HG03066 (cell line): Measurements from ENCODE around the gene C10orf67.
"Not testable (repeated sequence)": the region's sequence is repeated elsewhere in the genome, so short reads cannot be mapped to it uniquely, and the experiment has no call there.

Source experiments
- ATAC-seq: cut with Tn5 transposase; IDR thresholded peaks from one replicate; pipeline ENCODE4 v1.9.1; 2021; ENCODE audit warnings: low read depth; ENCODE audit not compliant: unreplicated experiment

The C10orf67 gene

DNA sequence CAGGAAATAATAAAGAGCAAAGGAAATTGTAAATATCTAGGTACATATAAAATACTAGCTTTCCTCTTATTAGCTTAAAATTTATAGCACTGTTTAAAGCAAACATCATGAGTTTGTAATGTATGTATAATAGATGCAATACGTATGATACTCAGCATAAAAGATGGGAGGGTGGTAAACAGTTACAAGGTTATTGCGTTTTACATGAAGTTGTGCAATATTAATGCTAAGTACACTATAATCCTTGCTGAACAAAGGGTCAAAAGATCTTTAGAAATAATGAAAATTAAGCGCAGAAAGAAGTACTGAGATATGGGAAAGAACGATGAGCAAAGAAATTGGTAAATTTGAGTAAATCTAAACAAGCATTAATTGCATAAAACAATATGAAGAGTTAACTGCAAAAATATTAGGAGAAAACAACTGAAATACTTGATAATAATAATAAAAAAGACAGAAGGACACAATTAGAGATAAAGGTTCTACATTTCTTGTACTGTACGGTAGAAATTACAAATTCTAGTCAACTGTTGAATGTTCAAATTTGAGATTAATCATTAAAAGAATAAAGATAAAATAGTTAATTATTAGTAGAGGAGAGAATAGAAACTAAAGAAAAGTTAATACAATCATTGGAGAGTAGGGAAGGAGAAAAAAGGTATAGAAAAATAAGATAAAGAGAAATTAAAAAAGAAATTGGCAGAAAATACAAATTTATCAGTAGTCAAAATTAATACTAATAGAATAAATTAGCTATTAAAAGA, 17.9 kb downstream of the C10orf67 start:
- ATAC-seq = no peak

DNA sequence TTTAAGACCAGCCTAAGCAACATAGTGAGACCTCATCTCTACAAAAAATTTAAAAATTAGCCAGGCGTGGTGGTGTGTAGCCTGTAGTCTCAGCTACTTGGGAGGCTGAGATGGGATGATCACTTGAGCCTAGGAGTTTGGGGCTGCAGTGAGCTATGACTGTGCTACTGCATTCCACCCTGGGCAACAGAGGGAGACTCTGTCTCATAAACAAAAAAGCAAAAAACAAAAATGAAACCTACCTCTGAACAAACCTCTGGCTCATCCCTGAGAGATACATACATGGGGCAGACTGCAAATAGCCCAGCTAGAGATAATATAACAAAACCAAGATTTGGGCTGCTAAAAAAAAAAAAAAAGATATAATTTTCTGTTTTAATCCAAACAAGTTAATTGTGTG, 19.5 kb downstream of the C10orf67 start:
- ATAC-seq = peak; percentile 60

DNA sequence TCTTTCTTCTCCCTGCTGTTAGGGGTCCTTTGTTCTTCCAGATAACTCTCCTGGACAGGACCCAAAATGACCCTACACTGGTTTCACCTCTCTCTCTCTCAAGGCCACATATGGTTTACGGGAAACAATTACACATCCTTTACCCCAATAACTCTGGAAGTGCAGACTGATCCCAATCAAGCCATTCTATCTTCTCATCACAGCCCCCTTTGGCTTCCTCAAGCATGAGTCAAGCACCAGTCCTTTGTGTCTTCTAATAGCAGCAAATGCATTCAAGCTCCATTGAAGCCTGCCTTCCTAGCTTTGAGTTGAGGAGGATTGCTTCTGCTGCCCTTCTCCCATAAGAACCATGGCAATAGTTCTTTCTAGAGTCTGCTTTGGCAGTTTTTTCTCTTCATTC, 20.2 kb downstream of the C10orf67 start:
- no peak for ATAC-seq

DNA sequence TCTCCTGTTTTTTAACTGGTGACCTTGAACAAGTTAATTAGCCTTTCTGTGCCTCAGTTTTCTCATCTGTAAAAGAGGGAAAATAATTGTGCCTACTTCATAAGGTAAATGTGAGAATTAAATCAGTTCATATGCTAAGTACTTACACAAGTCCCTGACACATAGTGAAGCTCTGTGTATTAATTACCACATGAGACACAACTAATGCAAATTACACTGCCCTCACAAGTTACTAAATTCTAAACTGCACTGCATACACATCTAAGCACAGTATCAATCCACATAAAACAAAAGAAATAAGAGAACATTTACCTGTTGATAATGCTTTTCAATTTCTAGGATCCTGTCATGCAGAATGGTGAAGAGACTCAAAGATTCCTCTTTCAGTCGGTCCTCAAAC, 22.5 kb downstream of the C10orf67 start:
- ATAC-seq = no peak

DNA sequence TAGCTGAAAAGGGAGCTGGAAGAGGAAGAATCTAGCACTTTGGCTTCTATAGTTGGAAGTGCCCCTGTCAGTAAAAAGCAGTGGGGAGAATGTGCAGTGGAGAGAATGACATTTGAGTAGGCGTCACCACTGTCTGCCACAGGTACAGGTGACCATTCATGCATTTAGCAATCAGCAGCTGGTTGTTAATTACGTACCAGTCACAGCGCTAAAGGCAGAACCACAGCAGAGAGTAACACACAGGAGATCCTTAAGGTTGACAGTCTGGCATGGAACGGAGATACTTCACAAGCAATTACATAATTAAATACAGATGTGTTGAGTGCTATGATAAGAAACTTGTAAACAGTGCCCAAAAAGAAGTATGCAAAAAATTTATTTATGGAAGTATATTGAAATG, 24.8 kb downstream of the C10orf67 start:
- no peak for ATAC-seq

DNA sequence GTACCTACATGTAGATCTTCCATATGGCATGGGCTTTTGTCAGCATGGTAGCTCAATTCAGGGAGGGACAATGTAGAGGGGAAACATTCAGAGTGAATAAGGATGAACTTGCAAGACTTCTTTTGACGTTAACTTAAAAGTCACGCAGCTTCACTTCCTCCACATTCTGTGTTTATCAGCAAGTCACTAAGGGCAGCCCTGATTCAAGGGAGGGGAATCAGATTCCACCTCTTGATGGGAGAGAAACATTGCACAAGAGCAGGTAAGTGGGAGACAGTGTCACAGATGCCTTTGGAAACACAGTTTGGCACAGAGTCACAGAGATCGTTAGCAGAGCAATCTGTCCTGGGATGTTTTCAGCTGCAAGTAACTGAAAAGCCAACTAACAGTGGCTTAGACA, 26.2 kb downstream of the C10orf67 start:
- ATAC-seq = no peak

DNA sequence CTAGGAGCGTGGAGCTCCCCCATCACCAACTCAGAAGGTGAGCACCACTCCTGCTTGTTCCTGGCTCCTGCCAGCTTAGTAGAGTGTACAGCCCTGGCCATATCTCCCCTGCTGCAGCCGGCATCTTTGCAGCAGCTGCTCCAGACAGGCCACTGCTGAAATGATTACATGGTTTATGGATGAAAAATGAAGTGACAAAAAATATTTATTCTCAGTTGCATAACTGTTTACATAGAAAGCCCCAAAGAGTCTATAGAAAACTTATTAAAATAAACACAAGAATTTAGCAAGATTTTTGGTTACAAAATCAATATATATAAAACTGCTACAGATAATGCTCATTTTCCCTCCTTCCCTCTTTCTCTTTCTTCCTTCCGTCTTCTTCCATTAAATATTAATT, 27.2 kb downstream of the C10orf67 start:
- no peak for ATAC-seq

DNA sequence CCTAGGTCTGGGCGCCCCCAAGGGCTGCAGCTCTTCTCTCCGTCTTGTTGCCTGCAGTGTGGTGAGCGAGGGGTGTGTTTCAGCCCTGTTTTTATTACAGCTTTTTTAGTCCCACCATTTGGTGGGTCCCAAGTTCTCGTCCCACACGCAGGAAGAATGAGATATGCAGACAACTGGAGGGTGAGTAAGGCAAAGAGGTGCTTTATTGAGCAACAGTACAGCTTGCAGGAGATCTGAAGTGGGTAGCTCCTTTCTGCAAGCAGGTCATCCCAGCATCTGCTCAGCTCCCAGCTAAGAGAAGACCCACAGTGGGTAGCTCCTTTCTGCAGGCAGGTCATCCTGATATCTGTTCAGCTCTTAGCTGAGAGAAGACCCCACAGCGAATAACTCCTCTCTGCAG, 28.2 kb downstream of the C10orf67 start:
- ATAC-seq = no peak

DNA sequence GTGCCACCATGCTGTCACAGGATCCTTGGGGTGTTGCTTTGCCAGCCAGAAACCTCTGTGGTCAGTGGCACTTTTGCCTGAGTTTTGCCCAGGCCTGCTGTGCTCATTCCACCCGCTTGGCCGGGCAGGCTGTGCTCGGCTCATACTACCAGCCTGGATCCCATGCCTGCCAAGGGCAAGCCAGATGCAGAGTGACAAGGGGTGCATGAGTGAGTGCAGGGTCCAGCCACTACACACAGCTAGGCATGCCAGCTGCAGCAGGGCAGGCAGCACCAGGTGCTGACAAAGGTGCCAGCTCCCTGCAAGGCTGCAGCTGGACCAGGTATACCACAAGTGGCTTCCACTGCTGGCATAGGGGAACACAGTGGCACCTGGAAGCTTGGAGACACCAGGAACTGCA, 28.6 kb downstream of the C10orf67 start:
- ATAC-seq = no peak

DNA sequence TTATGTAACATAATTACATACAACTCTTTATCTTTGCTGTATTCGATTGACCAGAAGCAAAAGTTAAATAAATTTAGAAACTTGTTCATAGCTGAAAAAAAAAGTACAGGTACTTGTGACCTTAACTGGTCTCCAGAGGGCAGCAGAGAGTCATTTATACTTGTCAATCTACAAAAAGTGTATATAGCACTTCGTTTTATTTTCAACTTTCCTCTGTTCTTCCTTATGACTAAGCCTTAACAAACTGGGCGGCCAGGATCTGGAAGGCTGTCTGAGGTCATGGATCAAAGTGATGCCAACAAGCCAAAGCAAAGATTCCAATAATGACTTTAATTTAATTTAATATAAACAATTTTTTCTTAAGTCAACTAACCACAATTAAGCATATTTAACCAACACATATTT, 29.8 kb downstream of the C10orf67 start:
- ATAC-seq = no peak

DNA sequence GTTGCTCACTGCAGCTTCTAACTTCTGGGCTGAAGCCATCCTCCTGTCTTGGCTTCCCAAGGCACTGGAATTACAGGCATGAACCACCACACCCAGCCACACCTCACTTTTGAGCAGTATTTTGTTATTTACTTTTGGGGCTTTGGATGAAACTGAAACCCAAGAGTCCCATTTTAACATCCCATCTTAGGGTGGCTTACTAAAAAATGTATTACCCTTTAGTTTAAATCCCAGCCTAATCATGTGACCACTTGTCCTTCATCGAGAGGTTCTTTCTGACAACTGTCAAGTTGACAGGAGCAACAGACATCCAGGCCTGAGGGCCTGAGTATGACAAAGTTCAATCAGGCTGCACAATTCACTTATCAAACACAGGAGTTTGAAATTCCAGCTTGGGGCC, 33.6 kb downstream of the C10orf67 start:
- no peak for ATAC-seq

DNA sequence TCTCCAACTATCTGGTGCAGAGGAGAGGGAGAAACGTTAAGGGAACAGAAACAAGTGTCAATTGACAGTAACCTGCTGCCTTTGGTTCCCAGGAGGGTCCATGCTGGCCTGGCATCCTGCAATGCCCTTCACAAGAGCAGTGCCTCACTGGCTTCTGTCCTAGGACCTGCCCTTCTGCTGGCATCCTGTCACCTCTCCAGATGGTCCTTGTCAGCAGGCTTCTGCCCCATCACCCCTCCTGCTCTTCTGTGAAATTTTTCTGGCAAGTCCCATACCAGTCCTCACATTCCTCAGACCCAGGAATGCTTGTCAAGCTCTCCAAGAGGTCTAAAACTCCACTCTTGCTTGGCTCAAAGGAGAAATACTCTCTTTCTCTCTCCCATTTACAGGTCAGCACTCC, 34.2 kb downstream of the C10orf67 start:
- no peak for ATAC-seq

DNA sequence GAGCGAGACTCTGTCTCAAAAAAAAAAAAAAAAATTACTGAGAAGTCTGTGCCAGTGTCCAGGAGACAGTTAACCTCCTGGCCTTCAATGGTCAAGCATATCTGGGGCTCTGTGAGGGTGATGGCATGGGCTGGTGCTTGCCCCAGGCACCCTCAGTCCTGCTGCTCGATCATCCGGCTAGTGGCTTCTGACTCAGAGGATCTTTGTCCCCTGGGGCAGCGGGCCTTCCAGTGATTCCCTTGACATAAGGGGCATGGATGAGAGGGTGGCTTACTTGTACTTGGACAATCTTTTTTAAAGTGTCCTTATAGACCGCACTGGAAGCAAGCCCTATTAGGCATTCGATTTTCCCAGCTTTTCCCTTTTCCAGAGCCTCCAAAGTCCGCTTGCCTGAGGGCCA, 44.6 kb downstream of the C10orf67 start:
- not testable (repeated sequence) for ATAC-seq

DNA sequence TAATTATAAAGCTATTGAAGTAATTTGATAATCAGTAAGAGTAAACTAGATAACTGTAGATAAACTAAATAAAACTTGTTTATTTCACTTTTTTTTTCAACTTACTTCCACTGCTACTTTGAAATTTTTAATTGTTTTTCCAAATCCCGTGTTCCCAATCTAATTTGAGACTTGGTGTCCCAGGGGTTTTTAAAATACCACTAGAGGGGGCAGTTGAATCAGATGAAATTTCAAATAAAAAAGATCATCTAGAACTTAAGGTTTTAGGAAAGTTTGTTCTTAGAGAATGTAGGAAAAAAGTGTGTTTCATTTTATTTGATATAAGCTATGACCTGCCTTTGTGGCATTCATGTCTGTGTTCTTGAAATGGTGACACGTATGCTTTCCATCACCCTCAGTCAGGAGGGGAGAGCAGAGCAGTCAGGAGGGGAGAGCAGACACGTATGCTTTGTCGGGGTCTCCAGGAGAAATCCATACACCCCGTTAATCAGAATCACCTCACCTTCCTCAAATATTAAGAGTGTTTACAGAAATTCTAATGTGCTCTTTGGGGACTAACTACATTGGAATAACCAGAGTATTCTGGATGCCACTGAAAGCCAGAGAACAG, 49.9 kb downstream of the C10orf67 start:
- no peak for ATAC-seq

DNA sequence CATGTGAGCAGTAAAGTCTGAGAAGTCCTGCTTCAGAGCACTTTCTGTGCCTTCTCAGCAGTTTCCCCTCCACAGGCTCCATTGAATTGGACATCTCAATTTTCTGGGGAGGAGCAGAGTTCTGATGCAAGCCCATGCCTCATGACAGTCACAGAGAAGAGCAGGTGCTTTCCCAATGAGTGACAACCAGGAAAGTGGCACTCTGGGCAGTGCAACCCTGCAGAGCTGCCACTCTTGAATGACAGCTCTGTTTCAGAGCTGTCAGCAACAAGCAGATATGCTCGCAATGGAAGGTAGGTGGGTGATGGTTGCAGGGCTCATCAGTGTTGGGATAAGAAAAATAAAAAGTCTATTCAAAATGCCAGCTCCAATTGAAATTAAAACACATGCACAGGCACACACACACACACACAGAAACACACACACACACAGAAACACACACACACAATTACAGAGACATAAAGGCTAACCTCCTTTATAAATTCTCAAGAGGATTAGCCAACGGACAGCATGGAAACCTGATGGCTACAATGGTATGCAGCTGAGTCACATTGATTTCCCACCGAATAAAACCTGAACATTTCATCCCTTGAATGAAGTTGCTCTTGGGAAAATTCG, 50.5 kb downstream of the C10orf67 start:
- no peak for ATAC-seq

DNA sequence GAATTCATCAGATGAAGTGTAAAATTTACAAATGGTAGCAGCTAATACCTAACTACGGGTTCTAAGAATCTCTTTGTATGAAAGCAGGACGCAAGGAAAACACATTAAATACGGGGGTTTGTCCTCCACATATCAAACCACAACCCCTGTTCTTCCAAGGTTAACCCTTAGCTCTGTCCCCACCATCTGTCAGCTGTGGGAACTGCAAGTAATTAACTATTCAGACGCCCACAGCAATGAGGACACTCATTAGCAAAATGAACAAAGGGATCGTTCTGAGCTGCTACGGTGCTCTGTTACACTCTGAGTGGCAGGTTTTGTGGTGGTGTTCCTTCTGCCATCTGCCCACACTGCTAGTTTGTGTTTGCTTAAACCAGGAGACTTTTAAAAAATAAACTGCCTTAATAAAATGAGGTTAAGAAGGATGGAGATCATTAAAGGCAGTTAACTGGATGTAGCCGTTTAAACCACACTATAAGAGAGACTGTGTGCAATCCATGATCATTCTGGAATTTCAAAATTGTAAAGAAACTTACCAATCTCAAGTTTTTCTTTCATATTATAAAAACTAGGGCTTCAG, 51.4 kb downstream of the C10orf67 start:
- ATAC-seq = no peak

DNA sequence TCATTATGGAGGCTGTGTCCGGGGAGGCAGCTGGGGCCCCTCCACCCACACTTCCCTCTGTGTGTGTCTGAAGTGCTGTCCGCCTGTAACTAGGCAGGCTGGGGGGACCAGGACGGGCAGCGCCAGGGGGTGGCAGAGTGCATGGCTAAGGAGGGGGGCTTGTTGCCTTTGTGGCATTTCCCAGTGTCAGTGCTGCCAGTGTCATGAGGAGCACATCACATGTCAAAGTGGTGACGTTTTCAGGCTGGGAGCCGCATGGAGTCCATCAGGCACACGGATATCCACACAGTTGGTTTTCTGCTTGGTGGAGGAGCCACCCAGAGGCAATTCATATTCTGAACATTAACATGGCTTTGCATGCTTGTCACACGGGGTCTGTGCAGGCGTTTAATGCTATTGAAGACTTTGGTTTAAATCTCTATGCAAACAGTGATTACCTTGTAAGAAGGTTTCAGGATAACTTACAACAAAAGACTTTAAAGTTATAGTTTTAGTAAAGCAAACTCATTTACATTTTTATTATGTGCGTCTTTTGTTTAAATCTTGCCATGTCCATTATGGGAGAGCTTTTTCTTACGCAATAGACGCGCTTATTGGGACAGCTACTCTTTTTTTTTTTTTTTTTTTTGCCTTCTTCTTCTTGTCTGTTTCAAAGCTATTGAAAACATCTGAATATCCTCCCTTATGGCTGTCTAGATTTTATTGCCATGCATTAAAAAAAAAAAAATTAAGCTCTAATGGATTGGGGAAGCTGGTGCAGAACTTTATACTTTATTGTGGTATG, 52.9 kb downstream of the C10orf67 start:
- no peak for ATAC-seq

DNA sequence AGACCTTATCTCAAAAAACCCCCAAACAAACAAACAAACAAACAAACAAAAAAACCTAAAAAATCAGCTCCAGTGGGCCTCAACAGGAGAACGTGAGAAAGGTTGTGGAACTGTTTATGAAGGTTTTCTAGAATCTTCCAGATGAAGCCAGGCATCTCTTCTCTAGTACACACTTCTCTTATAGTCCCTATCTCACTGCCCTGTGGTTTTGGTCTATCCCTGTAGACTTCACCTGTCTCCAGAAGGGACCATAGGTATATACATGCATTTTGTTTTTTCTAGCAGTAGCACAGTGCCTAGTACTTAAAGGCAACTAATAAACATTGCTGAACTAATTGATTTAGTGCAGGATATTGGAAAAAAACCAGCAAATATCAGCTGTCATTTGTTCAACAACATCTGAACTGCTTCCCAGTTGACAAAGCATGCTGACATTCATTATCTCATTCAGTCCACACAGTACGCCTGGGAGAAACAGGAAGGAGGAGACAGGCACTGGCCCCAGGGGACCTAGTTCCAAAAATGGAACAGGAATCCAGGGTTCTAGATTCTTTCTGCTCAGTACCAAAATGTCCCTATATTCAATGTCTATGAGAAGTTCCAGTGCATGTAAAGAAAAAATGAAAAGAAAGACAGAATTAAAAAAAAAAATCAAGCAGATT, 59.8 kb downstream of the C10orf67 start:
- no peak for ATAC-seq

DNA sequence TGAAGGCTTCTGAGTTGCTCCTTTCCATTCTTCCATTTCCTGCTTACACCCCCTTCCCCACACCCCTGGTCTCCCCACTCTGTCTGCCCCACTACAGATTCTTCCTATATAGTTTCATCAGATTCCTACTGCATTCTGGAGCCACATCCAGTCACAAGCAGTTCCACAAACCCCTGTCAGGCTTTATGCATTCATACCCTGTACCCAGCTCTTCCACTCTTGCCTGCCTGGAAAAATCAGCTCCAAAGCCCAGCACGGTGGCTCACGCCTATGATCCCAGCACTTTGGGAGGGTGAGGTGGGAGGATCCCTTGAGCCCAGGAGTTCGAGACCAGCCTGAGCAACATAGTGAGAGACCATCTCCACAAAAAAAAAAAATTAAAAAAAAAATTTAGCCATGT, 60.4 kb downstream of the C10orf67 start:
- ATAC-seq = no peak

DNA sequence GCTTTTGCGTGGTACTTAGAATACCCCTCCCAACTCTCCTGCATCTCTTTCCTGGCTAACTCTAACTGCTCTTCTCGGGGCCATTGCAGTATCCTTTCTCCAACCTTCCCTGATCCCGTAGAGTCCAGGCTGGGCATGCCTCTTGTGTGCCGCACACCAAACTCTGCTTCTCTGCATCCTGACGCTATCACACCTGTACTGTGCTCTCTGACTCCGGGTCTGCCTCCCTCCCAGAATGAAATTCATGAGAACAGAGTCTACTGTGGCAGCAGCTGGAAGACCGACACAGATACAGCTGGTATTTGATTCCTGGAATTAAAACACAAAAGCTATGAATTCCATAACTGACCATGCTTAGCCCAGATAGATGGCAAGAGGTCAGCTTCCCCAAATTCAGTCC, 60.9 kb downstream of the C10orf67 start:
- ATAC-seq = no peak
